ENCODE results near the gene CFAP90.

CFAP90 gene

GRCh38 chr5:7867260-7867659, 16.3 kb upstream of the CFAP90 start:
- DNase-seq = no peak

GRCh38 chr5:7866196-7866595, 15.3 kb upstream of the CFAP90 start:
- no peak for DNase-seq

DNA sequence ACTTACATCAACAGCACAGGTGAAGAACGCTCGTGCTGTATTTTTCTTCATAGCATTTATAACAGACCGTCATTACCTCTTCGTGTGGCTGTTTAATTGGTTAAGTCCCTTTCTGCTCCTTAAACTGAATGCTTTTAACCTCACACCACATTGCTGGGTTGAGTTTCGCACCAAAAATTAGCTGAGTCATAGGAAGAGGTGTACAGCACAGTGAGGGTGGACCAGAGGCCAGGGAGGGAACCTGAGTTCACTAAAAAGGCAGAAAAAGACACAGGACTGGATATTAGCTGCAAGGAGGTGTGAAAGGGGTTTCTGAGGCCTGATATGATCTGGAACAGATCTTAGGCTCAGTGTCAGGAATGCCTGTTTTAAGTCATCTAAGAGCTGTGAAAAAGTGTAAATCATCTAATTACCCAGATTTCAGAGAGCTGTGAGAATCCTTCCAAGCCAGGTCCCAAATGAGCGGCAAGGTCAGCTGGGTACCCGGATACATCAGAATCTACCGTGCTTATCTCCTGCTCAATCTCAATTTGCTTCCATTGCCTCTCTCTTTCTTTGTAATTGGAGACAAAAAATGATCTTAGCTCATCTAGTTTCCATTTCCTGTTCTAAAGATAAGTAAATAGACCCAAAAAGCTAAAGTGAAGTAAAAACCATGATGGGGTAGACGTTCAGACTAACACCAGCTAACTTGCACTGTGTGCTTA, 7.1 kb upstream of the CFAP90 start:
- no peak for DNase-seq

- no peak for DNase-seq
Observed at GRCh38 chr5:7857361-7857760, 6.4 kb upstream of the CFAP90 start.

DNA sequence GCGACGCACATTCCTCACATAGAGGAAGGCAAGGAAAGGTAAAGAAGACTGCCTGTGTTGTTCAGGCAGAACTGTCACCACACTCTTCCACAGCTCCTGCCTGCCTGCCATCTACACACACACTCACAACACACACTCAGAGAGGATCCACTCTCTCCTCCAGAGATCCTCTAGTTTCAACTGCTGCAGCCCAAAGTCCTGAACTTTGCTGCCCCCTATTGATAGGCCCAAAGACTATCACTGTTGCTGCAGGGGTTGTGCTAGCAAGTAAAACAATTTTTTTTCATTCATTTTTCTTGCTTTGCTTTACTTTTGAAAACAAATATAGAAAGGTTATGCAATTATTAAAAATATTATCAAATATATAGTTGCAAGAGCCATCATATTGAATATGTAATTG, 5.9 kb upstream of the CFAP90 start:
- DNase-seq = peak; percentile 22

GRCh38 chr5:7855611-7856010, 4.7 kb upstream of the CFAP90 start:
- DNase-seq = no peak

- DNase-seq = no peak
Observed at GRCh38 chr5:7852988-7853387, 2.1 kb upstream of the CFAP90 start.

DNA sequence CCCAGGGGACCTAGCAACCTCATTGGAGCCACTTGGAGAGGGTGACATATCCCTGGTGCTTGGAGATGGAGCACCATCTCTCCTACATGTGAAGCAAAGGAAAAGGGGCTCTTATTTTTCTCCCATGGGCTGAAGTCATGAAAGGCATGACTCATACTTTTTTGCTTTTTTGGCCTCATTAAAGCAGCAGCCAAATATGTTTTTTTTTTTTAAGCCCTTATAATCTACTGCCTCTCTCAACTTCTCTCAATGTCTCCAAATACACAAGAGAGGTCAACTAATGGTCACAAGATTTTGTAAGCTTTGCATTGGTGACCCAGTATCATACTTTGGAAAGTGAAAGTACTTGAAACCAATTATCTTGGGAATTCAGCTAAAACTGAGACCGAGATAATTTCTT, 1.6 kb upstream of the CFAP90 start:
- DNase-seq = no peak

GRCh38 chr5:7851617-7852289, 820 bp upstream of the CFAP90 start:
- DNase-seq = no peak

DNA sequence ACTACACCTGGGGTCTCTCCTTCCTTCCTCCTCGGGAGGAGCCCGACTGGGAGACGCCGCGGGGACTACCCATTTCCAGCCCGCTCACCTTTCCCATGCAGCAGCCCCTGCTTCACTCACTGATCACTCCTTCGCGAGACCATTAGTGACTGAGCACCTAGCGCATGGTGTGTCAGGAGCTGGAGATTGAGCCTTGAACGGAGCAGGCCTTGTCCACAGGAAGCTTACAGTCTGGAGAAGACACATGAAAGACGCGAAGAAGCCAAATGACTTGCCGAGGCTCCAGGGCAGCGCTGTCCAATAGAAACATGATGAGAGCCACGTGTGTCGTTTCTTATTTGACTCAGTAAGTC, 283 bp upstream of the CFAP90 start:
- DNase-seq = no peak

GRCh38 chr5:7849681-7850394, 1.1 kb downstream of the CFAP90 start:
- no peak for DNase-seq

GRCh38 chr5:7848296-7848695, 2.6 kb downstream of the CFAP90 start:
- no peak for DNase-seq

DNA sequence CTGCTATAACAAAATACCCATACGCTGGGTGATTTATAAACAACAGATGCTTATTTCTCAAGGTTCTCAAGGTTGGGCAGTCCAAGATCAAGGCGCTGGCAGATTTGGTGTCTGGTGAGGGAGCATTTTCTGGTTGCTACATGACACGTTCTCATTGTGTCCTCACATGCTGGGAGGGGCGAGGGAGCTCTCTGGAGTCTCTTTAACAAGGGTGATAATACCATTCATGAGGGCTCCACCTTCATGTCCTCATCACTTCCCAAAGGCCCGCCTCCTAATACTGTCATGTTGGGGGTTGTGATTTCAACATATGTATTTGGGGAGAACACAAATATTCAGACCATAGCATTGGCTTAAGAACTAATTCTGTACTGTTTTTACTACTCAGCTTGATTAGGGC, 4.6 kb downstream of the CFAP90 start:
- no peak for DNase-seq

DNA sequence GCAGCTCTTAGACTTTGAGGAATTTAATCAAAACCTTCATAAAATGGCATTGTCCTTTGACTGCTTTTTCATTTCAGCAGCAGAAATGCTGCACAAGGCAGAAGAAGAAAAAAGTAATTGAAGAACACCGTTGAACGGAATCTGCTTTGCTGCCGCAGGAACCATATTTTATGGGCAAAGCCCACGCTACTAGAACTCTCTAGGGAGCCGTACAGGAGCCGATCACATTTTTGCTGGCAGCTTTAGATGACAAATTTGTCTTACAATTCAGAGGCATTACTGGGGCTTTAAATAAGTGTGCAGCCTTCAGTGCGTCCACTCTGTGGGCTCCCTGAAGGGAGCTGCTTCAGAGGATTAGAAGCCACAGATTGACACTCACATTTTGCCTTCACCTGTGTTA, 5.4 kb downstream of the CFAP90 start:
- DNase-seq = no peak

DNA sequence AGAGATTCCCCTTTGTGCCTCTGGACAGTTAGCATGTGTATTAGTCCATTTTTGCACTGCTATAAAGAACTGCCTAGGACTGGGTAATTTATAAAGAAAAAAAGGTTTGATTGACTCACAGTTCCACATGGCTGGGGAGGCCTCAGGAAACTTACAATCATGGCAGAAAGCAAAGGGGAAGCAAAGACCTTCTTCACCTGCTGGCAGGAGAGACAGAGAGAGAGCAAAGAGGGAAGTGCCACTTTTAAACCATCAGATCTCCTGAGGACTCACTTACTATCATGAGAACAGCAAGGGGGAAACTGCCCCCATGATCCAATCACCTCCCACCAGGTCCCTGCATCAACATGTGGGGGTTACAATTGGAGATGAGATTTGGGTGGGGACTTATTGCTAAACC, 6.0 kb downstream of the CFAP90 start:
- DNase-seq = no peak

DNA sequence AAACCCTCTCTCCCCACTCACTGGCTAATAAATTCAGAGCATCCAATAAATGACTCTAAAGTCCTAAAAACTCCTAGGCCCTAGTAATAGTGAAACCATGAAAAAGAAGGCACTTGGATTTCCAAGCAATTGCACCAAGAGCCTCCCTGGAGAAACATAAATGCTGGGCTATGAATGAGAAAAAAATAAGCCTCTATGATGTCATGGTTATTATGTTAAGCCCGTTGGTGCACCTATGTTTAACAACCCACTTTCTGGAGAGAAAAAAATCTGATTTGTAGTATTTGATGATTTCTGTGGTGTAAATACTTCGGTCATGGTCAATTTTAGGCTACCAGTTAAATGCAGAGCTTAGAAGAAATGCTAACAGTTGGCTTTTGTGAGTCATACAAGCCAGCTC, 8.4 kb downstream of the CFAP90 start:
- DNase-seq = no peak

- DNase-seq = no peak
Observed at GRCh38 chr5:7837403-7837802, 13.5 kb downstream of the CFAP90 start.

DNA sequence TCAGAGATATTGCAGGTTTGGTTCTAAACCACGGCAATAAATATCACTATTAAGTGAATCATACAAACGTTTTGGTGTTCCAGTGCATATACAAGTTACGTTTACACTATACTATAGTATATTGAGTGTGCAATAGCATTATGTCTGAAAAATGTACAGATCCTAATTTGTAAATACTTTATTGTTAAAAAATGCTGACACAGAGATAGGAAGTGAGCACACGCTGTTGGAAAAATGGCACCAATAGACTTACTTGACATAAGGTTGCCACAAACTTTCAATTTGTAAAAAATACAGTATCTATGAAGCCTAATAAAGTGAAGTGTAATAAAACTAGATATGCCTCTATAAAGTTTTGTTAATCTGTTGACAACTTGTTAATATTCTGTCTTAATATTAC, 16.0 kb downstream of the CFAP90 start:
- no peak for DNase-seq

- DNase-seq = no peak
Observed at GRCh38 chr5:7828269-7828668, 22.7 kb downstream of the CFAP90 start.

- no peak for DNase-seq
Observed at GRCh38 chr5:7827610-7828009, 23.3 kb downstream of the CFAP90 start.

DNA sequence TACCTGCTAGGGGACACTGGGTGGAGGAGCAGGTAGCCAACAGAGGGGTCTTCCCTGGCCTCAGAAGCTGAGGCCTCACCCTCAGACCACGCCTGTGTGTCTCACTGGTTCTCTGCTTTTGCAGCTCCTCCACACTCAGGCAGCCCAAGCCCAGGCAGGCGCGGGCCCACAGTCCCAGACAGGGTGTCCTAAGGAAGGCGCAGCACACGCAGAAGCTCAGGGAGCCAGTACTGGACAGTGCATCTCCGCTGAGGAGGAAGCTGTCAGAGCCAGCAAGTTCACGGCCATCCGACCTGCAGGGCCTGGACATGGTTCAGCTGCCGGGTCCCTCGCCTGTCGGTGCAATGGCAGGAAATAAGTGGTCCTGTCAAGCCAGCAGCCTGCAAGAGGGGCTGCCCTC, 25.3 kb downstream of the CFAP90 start:
- no peak for DNase-seq

DNA sequence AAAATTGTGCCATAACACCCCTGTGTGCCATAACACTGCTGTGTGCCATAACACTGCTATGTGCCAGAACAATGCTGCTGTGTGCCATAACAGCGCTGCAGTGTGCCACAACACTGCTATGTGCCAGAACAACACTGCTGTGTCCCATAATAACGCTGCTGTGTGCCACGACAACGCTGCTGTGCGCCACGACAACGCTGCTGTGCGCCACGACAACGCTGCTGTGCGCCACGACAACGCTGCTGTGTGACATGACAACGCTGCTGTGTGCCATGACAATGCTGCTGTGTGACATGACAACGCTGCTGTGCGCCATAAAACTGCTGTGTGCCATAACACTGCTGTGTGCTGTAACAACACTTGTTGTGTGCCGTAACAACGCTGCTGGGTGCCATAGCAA, 25.9 kb downstream of the CFAP90 start:
- DNase-seq = no peak

DNA sequence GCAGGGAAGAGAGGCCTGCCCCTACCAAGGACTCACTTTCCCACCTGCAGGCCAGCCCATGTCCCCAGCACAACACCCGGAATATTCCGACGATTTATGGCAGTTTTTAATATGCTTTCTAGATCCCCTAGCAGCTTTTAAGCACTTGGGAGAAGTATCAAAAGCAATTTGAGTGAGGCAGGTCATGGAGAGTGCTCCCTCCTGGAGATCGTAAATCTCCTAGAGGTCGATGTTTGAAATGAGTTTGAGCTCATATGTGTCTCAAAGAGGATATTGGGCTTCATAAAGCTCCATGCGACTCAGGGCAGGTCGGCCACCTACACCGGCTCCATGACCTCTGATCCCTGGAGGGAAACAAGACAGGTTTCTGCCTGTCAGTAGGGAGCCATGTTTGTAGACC, 27.3 kb downstream of the CFAP90 start:
- no peak for DNase-seq

DNA sequence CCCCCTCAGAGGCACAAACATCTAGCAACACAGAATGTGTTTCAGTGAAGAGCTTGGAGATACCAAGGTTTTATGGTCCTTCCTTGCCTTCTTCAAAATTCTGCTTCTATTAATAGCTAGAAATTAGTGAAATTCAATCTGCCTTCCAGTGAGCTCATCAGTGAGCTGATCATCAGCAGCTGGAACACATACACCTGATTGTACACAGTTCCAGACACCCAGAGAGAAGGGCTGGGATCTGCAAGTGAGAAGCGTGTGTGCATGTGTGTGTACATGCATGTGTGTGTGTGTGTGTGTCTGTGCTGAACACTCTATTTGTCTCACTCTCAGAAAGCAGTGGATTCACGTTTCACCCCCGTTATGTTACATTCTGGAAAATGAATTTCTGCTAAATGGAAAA, 28.5 kb downstream of the CFAP90 start:
- DNase-seq = no peak

GRCh38 chr5:7816535-7816901, 34.4 kb downstream of the CFAP90 start:
- no peak for DNase-seq

Measured in stimulated activated CD4-positive, alpha-beta T cell treated with anti-CD3 and anti-CD28 coated beads, Interleukin-4, amount 100 ng/mL, for 24 hours (primary cell).